Measurements from ENCODE around the gene SPTBN5.
A peak's percentile ranks its signal among the peaks of the same experiment; 100 is the strongest.

Gene SPTBN5

GRCh38 chr15:41865490-41866055, 28.3 kb downstream of the SPTBN5 start:
- DNase-seq, result no peak
- ChIA-PET CTCF (interaction anchor here (0.8 to 1.6 kb wide), 3 partner anchors 12 to 92 kb away, joined by 3 to 5 read pairs (median 5); no protein-coding TSS in a partner anchor), POLR2A (no interaction called here)
- Histone ChIP-seq H3K36me3 (ENCODE audit: control insufficient read depth in 4 of 4, insufficient read depth in 4 of 4, low read length in 3 of 4) (no peaks in the 10 kb centered on the region), H3K4me1 (ENCODE audit: control extremely low read depth in 1 of 4, control insufficient read depth in 4 of 4, insufficient read depth in 4 of 4, low read length in 3 of 4) (no peaks in the 10 kb centered on the region), H3K4me3 (ENCODE audit: control insufficient read depth in 1 of 7, extremely low read depth in 1 of 7, insufficient read depth in 4 of 7, low read depth in 2 of 7, low read length in 6 of 7) (no peak overlapping the region), H3K27ac (ENCODE audit: insufficient read depth in 1 of 2, low read depth in 1 of 2, low read length in 2 of 2, poor library complexity in 1 of 2, severe bottlenecking in 2 of 2) (no peak overlapping the region), H3K9me3 (ENCODE audit: control extremely low read depth in 1 of 5, control insufficient read depth in 4 of 5, insufficient read depth in 2 of 5, low read depth in 1 of 5, low read length in 4 of 5) (no peaks in the 10 kb centered on the region), H3K27me3 (replicated peaks in 2 of 5; ENCODE audit: control insufficient read depth in 4 of 5, insufficient read depth in 5 of 5, low read length in 4 of 5) (no peaks in the 10 kb centered on the region)
- 96% methylated on average over 13 of the region's 18 CpGs for WGBS (ENCODE audit: insufficient coverage)

- no peak overlapping the region for H3K4me3 ChIP-seq (ENCODE audit: control insufficient read depth in 1 of 7, extremely low read depth in 1 of 7, insufficient read depth in 4 of 7, low read depth in 2 of 7, low read length in 6 of 7)
- H3K27ac ChIP-seq (ENCODE audit: insufficient read depth in 1 of 2, low read depth in 1 of 2, low read length in 2 of 2, poor library complexity in 1 of 2, severe bottlenecking in 2 of 2), result no peak overlapping the region
- DNase-seq, result no peak
- no peaks in the 10 kb centered on the region for H3K27me3 ChIP-seq (replicated peaks in 2 of 5; ENCODE audit: control insufficient read depth in 4 of 5, insufficient read depth in 5 of 5, low read length in 4 of 5)
- POLR2A ChIA-PET, result no interaction called here
- WGBS (ENCODE audit: insufficient coverage), result 82% methylated on average over 19 of the region's 19 CpGs
- H3K9me3 ChIP-seq (ENCODE audit: control extremely low read depth in 1 of 5, control insufficient read depth in 4 of 5, insufficient read depth in 2 of 5, low read depth in 1 of 5, low read length in 4 of 5), result no peaks in the 10 kb centered on the region
- peaks cover 0 to 8% (median 4%) of the 10 kb centered on the region in 4 experiments for H3K4me1 ChIP-seq (ENCODE audit: control extremely low read depth in 1 of 4, control insufficient read depth in 4 of 4, insufficient read depth in 4 of 4, low read length in 3 of 4)
- CTCF ChIA-PET, result interaction anchor here (0.5 to 1.9 kb wide), 4 partner anchors 11 to 281 kb away, joined by 3 to 7 read pairs (median 4); no protein-coding TSS in a partner anchor
- H3K36me3 ChIP-seq (ENCODE audit: control insufficient read depth in 4 of 4, insufficient read depth in 4 of 4, low read length in 3 of 4), result no peaks in the 10 kb centered on the region
These were observed 31.2 kb downstream of the SPTBN5 start for GRCh38 chr15:41862515-41863116.

GRCh38 chr15:41861736-41862356, 32.0 kb downstream of the SPTBN5 start:
- ChIA-PET POLR2A (no interaction called here), CTCF (interaction anchor here (0.7 to 2.6 kb wide), 6 partner anchors 9 to 42 kb away, joined by 3 to 10 read pairs (median 4); no protein-coding TSS in a partner anchor)
- Histone ChIP-seq H3K4me3 (ENCODE audit: control insufficient read depth in 1 of 7, extremely low read depth in 1 of 7, insufficient read depth in 4 of 7, low read depth in 2 of 7, low read length in 6 of 7) (no peak overlapping the region), H3K9me3 (ENCODE audit: control extremely low read depth in 1 of 5, control insufficient read depth in 4 of 5, insufficient read depth in 2 of 5, low read depth in 1 of 5, low read length in 4 of 5) (no peaks in the 10 kb centered on the region), H3K4me1 (ENCODE audit: control extremely low read depth in 1 of 4, control insufficient read depth in 4 of 4, insufficient read depth in 4 of 4, low read length in 3 of 4) (peaks cover 0 to 8% (median 4%) of the 10 kb centered on the region in 4 experiments), H3K36me3 (ENCODE audit: control insufficient read depth in 4 of 4, insufficient read depth in 4 of 4, low read length in 3 of 4) (no peaks in the 10 kb centered on the region), H3K27me3 (replicated peaks in 2 of 5; ENCODE audit: control insufficient read depth in 4 of 5, insufficient read depth in 5 of 5, low read length in 4 of 5) (no peaks in the 10 kb centered on the region), H3K27ac (ENCODE audit: insufficient read depth in 1 of 2, low read depth in 1 of 2, low read length in 2 of 2, poor library complexity in 1 of 2, severe bottlenecking in 2 of 2) (no peak overlapping the region)
- 99% methylated on average over 14 of the region's 18 CpGs for WGBS (ENCODE audit: insufficient coverage)
- no peak for DNase-seq

GRCh38 chr15:41860049-41860828, 33.6 kb downstream of the SPTBN5 start:
- ChIA-PET CTCF (interaction anchor here (1.1 to 2.6 kb wide), 5 partner anchors 8 to 44 kb away, joined by 3 to 10 read pairs (median 4); no protein-coding TSS in a partner anchor), POLR2A (no interaction called here)
- no peaks in the 10 kb centered on the region for H3K27me3 ChIP-seq (replicated peaks in 2 of 5; ENCODE audit: control insufficient read depth in 4 of 5, insufficient read depth in 5 of 5, low read length in 4 of 5)

GRCh38 chr15:41858756-41859155, 35.1 kb downstream of the SPTBN5 start:
- no peak overlapping the region for H3K27ac ChIP-seq (ENCODE audit: insufficient read depth in 1 of 2, low read depth in 1 of 2, low read length in 2 of 2, poor library complexity in 1 of 2, severe bottlenecking in 2 of 2)
- H3K4me3 ChIP-seq (ENCODE audit: control insufficient read depth in 1 of 7, extremely low read depth in 1 of 7, insufficient read depth in 4 of 7, low read depth in 2 of 7, low read length in 6 of 7), result no peak overlapping the region
- H3K27me3 ChIP-seq (replicated peaks in 2 of 5; ENCODE audit: control insufficient read depth in 4 of 5, insufficient read depth in 5 of 5, low read length in 4 of 5), result no peaks in the 10 kb centered on the region
- DNase-seq, result no peak
- H3K4me1 ChIP-seq (ENCODE audit: control extremely low read depth in 1 of 4, control insufficient read depth in 4 of 4, insufficient read depth in 4 of 4, low read length in 3 of 4), result peaks cover 0 to 8% (median 4%) of the 10 kb centered on the region in 4 experiments
- H3K9me3 ChIP-seq (ENCODE audit: control extremely low read depth in 1 of 5, control insufficient read depth in 4 of 5, insufficient read depth in 2 of 5, low read depth in 1 of 5, low read length in 4 of 5), result no peaks in the 10 kb centered on the region
- ChIA-PET POLR2A (no interaction called here), CTCF (interaction anchor here (1.2 to 1.7 kb wide), 3 partner anchors 11 to 47 kb away, joined by 4 to 5 read pairs (median 4); no protein-coding TSS in a partner anchor)
- 95% methylated on average over 11 of the region's 15 CpGs for WGBS (ENCODE audit: insufficient coverage)
- no peaks in the 10 kb centered on the region for H3K36me3 ChIP-seq (ENCODE audit: control insufficient read depth in 4 of 4, insufficient read depth in 4 of 4, low read length in 3 of 4)

More at GRCh38 chr15:41860049-41860828, 33.6 kb downstream of the SPTBN5 start:
- WGBS (ENCODE audit: insufficient coverage), result 48% methylated on average over 12 of the region's 15 CpGs
- Histone ChIP-seq H3K4me1 (ENCODE audit: control extremely low read depth in 1 of 4, control insufficient read depth in 4 of 4, insufficient read depth in 4 of 4, low read length in 3 of 4) (peaks cover 0 to 8% (median 4%) of the 10 kb centered on the region in 4 experiments), H3K36me3 (ENCODE audit: control insufficient read depth in 4 of 4, insufficient read depth in 4 of 4, low read length in 3 of 4) (no peaks in the 10 kb centered on the region), H3K4me3 (ENCODE audit: control insufficient read depth in 1 of 7, extremely low read depth in 1 of 7, insufficient read depth in 4 of 7, low read depth in 2 of 7, low read length in 6 of 7) (no peak overlapping the region), H3K27ac (ENCODE audit: insufficient read depth in 1 of 2, low read depth in 1 of 2, low read length in 2 of 2, poor library complexity in 1 of 2, severe bottlenecking in 2 of 2) (no peak overlapping the region), H3K9me3 (ENCODE audit: control extremely low read depth in 1 of 5, control insufficient read depth in 4 of 5, insufficient read depth in 2 of 5, low read depth in 1 of 5, low read length in 4 of 5) (no peaks in the 10 kb centered on the region)
- DNase-seq, result peak in 1 of 3 donors; percentile 7

- H3K36me3 ChIP-seq (ENCODE audit: control insufficient read depth in 4 of 4, insufficient read depth in 4 of 4, low read length in 3 of 4), result no peaks in the 10 kb centered on the region
- DNase-seq, result no peak
- H3K4me1 ChIP-seq (ENCODE audit: control extremely low read depth in 1 of 4, control insufficient read depth in 4 of 4, insufficient read depth in 4 of 4, low read length in 3 of 4), result peaks cover 0 to 8% (median 4%) of the 10 kb centered on the region in 4 experiments
- ChIA-PET POLR2A (no interaction called here), CTCF (interaction anchor here (1.1 to 1.4 kb wide), 2 partner anchors 9 to 47 kb away, joined by 3 to 6 read pairs; no protein-coding TSS in a partner anchor)
- no peaks in the 10 kb centered on the region for H3K9me3 ChIP-seq (ENCODE audit: control extremely low read depth in 1 of 5, control insufficient read depth in 4 of 5, insufficient read depth in 2 of 5, low read depth in 1 of 5, low read length in 4 of 5)
- H3K27ac ChIP-seq (ENCODE audit: insufficient read depth in 1 of 2, low read depth in 1 of 2, low read length in 2 of 2, poor library complexity in 1 of 2, severe bottlenecking in 2 of 2), result no peak overlapping the region
- no peaks in the 10 kb centered on the region for H3K27me3 ChIP-seq (replicated peaks in 2 of 5; ENCODE audit: control insufficient read depth in 4 of 5, insufficient read depth in 5 of 5, low read length in 4 of 5)
- WGBS (ENCODE audit: insufficient coverage), result 98% methylated on average over 8 of the region's 9 CpGs
- no peak overlapping the region for H3K4me3 ChIP-seq (ENCODE audit: control insufficient read depth in 1 of 7, extremely low read depth in 1 of 7, insufficient read depth in 4 of 7, low read depth in 2 of 7, low read length in 6 of 7)
These were observed 36.5 kb downstream of the SPTBN5 start for GRCh38 chr15:41857316-41857715.

All from common myeloid progenitor, CD34-positive (primary cell).